Activated CD4-positive, alpha-beta T cell treated with anti-CD3 and anti-CD28 coated beads, Interleukin-2, amount 50 U/mL, for 24 hours (primary cell): Measurements from ENCODE around the gene GAS2L3.
"Not testable (repeated sequence)": the region's sequence is repeated elsewhere in the genome, so short reads cannot be mapped to it uniquely, and the experiment has no call there.

Experiments
- DNase-seq, 2 donors: peaks; one replicate each; pipeline ENCODE4 v3.0.0-alpha.2; 2020; ENCODE audit warnings: low read depth in 1 of 2, low spot score in 1 of 2

GAS2L3 gene

GRCh38 chr12:100573292-100574186 is at the start of gene GAS2L3:
GAS2L3 (plus strand) TSS chr12:100573684; CDS start chr12:100594905, 21,221 bp downstream.
- peak; percentile 16 to 17 for DNase-seq

GRCh38 chr12:100528034-100528433 is 45.5 kb upstream of the GAS2L3 start:
- no peak for DNase-seq

- no peak for DNase-seq
Measured at GRCh38 chr12:100528471-100529127, 44.9 kb upstream of the GAS2L3 start.

GRCh38 chr12:100529756-100530350 is 43.6 kb upstream of the GAS2L3 start:
- DNase-seq, result no peak

- DNase-seq, result no peak
Measured at GRCh38 chr12:100533376-100533775, 40.1 kb upstream of the GAS2L3 start.

GRCh38 chr12:100534625-100535227 is 38.8 kb upstream of the GAS2L3 start:
- no peak for DNase-seq

- DNase-seq, result no peak
Measured at GRCh38 chr12:100539202-100539601, 34.3 kb upstream of the GAS2L3 start.

DNA sequence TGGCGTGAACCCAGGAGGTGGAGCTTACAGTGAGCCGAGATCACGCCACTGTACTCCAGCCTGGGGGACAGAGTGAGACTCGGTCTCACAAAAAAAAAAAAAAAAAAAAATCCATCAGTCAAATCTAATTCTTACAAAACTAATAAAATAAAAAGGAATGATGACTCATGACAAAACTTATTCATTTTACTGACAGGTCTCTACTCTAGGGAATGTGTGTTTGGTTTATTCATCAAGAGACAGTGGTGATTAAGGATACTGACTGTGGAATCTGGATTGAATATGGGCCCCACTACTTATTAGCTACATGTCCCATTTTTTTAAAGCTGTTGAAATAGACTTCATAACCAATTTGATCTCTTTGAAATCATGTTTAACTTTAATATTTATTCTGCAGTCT is 29.3 kb upstream of the GAS2L3 start:
- DNase-seq, result no peak

DNA sequence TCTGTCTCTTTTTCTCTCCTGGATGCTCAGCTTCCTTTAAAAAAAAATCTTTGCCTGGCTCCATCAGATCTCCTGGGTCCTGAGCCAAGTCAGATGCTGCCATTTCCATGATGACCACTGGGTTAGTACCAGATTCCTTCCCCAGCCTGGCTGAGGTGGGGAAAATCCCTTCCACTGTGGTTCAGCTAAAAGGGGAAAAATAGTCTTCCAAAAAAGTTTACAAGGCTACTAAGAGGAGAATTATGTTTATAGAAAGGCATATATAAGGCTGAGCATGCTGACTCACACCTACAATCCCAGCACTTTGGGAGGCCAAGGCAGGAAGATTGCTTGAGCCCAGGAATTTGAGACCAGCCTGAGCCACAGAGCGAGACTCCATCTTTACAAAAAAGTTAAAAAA is 28.4 kb upstream of the GAS2L3 start:
- no peak for DNase-seq

DNA sequence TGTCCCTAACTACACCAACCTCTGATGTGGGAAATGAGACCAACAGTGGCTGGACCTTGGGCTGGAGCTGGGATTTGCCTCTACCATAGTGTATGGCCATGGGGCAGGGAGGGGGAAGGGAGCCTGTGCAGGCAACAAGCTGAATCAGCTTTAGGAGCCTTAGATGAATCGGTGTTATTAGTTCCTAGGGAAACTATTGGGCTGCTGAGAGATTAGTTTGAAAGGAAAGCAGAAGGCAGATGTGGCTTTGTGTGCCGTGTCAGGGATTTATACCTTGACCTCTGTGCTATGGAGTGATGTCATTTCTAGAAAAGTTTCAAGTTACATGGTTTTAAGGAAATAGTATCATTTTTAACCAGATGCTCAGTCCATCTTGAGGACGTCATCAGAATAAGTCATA is 19.5 kb upstream of the GAS2L3 start:
- no peak for DNase-seq

- no peak for DNase-seq
Measured at GRCh38 chr12:100554608-100555077, 18.8 kb upstream of the GAS2L3 start.

GRCh38 chr12:100555722-100556121 is 17.8 kb upstream of the GAS2L3 start:
- DNase-seq, result no peak

DNA sequence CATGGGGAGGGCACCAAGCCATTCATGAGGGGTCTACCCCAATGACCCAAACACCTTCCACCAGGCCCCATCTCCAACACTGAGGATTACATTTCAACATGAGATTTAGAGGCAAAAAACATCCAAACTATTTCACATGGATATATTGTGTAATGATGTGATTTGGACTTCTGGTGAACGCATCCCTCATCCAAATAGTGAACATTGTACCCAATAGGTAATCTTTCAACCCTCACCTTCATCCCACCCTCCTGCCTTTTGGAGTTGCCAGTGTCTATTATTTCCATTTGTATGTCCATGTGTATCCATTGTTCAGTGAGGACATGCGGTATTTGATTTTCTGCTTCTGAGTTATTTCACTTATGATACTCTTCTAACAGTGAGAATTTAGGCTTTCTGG is 16.1 kb upstream of the GAS2L3 start:
- DNase-seq, result no peak

DNA sequence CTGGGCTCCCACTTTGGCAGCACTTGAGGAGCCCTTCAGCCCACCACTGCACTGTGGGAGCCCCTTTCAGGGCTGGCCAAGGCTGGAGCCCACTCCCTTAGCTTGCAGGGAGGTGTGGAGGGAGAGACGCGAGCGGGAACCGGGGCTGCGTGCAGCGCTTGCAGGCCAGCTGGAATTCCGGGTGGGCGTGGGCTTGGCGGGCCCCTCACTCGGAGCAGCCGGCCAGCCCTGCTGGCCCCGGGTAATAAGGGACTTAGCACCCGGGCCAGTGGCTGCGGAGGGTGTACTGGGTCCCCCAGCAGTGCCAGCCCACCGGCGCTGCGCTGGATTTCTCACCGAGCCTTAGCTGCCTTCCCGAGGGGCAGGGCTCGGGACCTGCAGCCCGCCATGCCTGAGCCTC is 14.2 kb upstream of the GAS2L3 start:
- not testable (repeated sequence) for DNase-seq

- DNase-seq, result no peak
Measured at GRCh38 chr12:100564090-100564489, 9.4 kb upstream of the GAS2L3 start.

DNA sequence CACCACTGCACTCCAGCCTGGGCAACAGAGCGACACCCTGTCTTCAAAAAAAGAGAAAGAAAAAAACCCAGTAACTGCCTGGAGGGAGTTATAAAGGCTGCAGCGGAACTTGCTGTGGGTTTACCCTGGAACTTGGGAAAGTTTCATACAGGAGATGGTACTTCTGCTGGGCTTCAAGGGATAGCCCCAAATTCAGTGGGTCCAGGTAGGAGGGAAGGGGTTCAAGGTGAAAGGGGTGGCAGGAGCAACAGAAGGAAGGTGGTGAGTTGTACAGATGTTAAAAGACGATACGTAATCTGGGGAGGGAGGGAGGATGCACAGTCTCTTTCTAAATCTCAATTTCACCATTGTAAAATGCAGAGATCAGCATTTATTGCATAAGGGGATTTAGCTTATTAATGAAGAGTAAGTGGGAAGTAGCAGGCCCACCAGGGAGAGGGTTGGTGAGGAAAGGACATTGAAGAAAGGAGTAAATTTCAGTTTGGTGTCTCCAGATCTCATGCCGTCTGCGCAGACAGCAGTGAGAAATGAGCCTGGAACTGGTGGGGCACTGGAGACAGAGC is 8.5 kb upstream of the GAS2L3 start:
- DNase-seq, result no peak

DNA sequence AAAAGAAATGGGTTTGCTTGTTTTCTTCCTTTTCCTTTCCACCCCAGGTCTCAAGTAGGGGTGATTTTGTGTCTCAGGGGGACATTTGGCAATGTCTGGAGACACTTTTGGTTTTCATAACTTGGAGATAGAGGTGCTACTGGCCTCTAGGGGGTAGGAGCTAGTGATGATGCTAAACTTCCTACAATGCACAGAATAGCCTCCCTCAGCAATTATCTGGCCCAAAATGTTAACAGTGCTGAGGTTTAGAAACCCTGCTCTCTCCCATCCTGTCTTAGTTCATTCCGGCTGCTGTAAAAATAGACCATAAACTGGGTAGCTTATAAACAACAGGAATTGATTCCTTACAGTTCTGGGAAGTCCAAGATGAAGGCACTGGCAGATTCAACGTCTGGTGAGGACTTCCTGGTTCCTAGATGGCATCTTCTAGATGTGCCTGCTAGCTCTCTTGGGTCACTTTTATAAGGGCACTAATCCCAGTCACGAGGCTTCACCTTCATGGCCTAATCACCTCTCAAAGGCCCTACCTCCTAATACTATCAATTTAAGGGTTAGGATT is 7.4 kb upstream of the GAS2L3 start:
- no peak for DNase-seq

DNA sequence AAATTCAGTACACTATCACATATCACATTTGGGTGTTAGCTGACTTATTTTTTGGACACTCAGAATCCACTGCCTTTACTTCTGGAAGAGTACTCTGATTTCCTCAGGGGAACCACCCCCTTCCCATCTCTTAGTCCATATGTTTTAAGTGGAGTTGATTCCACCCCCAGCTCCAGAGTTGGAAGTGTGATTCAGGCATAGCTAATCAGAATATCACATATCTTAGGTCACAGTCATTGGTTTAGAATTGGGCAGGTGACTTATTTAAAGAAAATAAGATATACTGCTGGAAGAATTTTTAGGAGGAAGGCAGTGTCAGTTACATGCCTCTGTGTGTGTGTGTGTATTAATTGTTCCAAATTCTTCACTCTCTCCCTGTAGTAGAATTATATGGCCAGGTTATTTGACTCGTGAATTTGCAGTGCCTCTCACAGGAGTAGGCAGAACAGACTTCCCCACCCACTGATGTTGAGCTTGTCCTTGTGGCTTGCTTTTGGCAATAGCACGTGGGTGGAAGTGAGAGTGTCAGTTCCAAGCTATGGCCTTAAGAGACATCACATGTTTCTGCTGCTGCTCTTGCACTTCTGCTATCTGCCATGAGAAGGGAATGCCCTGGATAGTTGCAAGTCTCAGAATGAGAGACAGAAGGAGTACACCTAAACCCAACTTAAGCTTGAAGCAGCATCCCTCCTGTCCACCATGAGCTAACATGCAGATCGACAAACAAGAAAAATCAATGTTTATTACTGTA is 6.4 kb upstream of the GAS2L3 start:
- no peak for DNase-seq

GRCh38 chr12:100567945-100568344 is 5.5 kb upstream of the GAS2L3 start:
- DNase-seq, result no peak

- no peak for DNase-seq
Measured at GRCh38 chr12:100572184-100572583, 1.3 kb upstream of the GAS2L3 start.
